Glomerular endothelial cell (primary cell): ENCODE data around the gene NCOR1. TPM values are rescaled to one million over a fixed set of nuclear protein-coding genes. Genes with fewer than 3 reads are reported as not detected.

Experiments
- DNase-seq: peaks from one replicate; pipeline ENCODE4 v3.0.0-alpha.2; 2011; ENCODE audit warnings: low read depth, low spot score; ENCODE audit errors: extremely low read depth
- total RNA-seq: library from RNA; depleted of rRNA; stranded (reverse); fragments of >200 nt; gene quantifications from 2 replicates; pipeline ENCODE4 v1.2.3, GENCODE V29; 2015

Gene NCOR1
- total RNA-seq, 1 donor from 2014 or later = 107 TPM

DNA sequence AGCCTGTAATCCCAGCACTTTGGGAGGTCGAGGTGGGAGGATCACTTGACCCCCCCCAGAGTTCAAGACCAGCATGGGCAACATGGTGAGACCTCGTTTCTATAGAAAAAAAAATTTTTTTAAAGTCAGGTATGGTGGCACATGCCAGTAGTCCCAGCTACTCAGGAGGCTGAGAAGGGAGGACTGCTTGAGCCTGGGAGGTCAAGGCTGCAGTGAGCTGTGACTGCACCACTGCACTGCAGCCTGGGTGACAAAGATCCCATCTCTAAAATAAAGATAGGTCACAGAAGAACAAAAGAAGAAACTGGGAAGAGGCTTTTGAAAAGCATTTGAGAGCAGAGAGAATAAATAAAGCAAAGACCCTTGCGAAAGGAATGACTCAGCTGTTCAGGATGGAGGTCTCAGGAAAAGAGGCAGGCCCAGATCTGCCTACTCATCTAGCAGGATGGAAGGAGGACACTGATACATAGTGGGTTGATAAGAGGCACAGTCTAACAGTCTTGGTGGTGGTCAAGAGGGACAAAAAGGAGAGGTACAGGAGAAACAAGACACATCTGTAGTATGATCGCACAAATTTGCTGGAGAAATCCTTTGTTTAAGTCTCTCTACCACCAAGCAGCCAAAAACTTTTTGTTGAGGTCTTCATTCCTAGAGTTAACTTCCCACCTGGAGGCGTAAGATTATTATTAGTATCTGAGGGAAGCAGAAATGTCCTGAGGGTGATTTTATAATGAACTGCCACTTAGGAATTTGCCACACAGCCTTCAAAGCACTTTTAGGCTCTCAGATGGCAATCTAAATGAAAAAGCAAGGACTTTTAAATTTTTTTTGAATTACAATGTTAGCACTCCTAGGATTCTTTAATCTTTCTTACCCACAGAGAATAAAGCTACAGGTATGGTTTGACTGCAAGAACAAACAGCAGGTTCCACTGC, 233.4 kb downstream of the NCOR1 start:
- no peak for DNase-seq

DNA sequence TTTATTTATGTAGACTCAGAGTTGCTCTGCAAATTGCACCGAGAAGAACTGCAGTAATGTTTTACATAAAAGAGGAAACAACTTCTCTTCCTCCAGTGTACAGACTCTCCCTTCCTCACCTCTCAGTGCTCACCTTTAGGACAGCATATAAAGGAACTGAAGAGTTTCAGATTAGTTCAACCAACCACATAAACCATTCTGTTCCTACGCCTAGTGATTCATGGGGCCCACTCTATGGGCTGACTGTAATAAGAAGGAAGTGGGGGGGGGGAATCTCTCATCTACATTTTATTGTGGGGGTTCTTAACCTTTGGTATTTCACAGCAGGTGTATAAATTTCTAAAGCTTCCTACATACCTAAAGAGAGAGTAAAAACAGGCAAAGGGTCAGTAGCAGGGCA, 234.1 kb downstream of the NCOR1 start:
- DNase-seq = no peak

Other genes with a start within 250 kb of the NCOR1 start
- 17.4 and 24.3 TPM in 2 replicates for gene ZSWIM7, start 215.8 kb downstream of the NCOR1 start, total RNA-seq
- gene TTC19, start 215.7 kb downstream of the NCOR1 start, total RNA-seq = 46.4 and 61.1 TPM in 2 replicates
- gene PIGL, start 1.7 kb upstream of the NCOR1 start, total RNA-seq = 18.9 and 35.4 TPM in 2 replicates
- 13.9 and 21.8 TPM in 2 replicates for gene CENPV, start 137.9 kb upstream of the NCOR1 start, total RNA-seq
- 1,074 and 1,076 TPM in 2 replicates for gene UBB, start 165.6 kb upstream of the NCOR1 start, total RNA-seq
- 58.5 and 67.3 TPM in 2 replicates for gene TRPV2, start 200.0 kb upstream of the NCOR1 start, total RNA-seq